Urothelium cell line (cell line): ENCODE data around the gene TNFRSF14.

Experiments
- DNase-seq: peaks from one replicate; pipeline ENCODE4 v3.0.0; 2011; ENCODE audit warnings: low spot score, mixed read lengths
- FAIRE-seq: peaks from 2 replicates; lab custom pipeline; 2011; peaks lifted over from hg19 to GRCh38; lab: Jason Lieb, UNC

Gene TNFRSF14

GRCh38 chr1:2523191-2523890 lies 32.8 kb upstream of the TNFRSF14 start:
- no peak for DNase-seq

GRCh38 chr1:2523891-2524609 lies 32.1 kb upstream of the TNFRSF14 start:
- no peak for FAIRE-seq
- no peak for DNase-seq

More at GRCh38 chr1:2523191-2523890, 32.8 kb upstream of the TNFRSF14 start:
- no peak for FAIRE-seq

DNA sequence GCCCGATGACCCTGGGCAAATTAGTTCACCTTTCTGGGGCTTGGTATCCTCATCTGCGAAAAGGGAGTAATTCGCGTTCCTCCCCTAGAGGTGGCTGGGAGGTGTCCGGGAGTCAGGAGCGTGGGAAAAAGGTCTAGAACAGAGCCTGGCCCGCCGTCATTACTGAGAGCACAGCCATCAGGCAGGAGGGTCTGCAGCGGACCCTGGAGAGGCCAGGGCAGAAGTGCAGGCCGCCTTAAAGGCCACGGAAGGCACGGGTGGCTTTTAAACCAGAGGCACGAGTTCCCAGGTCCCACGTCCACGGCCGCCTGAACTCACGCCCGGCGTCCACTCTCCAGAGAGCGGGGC lies 30.6 kb upstream of the TNFRSF14 start:
- no peak for FAIRE-seq
- DNase-seq, result no peak

- peak; percentile 89 for DNase-seq
- no peak for FAIRE-seq
Observed at GRCh38 chr1:2525920-2526823, 30.0 kb upstream of the TNFRSF14 start, which contains the start of gene PANK4. Gene PANK4 (minus strand): TSS chr1:2526596. CDS start chr1:2526587, 9 bp downstream.

DNA sequence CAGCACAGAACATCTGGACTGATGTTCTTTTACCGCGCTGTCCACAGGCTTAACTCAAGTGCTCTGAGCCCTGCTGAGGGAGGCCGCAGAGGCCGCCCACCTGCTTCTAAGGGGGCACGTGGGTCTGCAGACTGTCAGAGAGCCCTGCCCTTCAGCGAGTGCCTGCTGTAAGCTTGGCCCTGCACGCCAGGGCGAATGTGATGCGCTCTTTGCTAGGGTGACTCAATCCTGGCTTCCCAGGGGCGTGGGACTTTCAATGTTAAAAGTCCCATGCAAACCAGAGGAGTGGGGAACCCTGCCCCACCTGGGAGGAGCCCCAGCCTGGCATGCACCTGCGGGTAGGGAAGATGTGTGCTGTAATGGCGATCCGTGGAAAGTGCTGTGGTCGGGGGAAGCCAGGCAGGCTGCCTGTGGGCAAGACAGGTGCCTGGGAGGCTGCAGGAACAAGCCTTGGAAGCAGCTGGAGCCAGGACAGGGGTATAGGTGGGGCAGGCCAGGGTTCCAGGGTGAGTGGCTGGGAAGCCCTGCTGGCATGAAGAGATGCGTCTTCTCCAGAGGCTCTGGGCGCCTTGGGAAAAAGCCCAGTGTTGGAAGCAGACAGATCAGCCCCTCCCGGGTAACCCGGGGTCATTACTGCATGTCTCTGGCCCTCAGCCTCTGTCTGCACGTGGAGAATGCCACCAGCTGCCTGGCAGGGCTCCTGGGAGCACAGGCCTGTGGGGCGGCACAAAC lies 29.2 kb upstream of the TNFRSF14 start:
- DNase-seq (no peak), FAIRE-seq (no peak)

DNA sequence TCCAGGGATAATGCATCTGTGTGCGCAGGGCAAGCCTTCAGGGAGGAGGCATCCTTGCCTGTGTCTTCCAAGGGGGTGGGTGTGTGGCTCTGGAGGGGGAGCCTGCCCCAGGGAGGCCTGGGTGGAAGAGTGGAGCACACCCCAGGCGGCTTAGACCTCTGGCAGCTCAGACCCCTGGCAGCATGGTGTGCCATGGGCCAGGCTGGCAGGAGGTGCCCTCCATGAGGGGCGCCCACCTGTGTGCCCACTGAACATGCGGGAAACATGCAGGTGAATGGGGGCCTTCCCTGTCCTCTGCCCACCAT lies 28.7 kb upstream of the TNFRSF14 start:
- FAIRE-seq (no peak), DNase-seq (no peak)

DNA sequence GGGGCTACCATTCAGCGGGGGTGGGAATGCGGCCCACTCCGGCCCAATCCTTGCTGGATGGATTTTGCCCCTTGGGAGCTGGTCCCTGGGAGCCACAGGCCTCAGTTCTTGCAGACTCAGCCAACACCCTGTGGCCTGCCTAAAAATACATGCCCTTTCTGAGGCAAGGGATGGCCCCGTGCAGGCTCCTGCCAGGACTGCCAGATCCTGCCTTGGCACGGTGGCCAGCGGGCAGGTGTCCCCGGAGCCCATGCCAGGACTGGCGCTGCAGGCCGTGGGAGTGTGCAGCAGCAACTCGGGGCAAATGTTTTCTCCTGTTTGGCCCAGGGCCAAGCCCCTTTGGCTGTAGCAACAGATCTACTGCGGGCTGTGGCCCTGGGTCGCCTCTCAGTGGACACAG lies 28.2 kb upstream of the TNFRSF14 start:
- FAIRE-seq (no peak), DNase-seq (no peak)

GRCh38 chr1:2528611-2528965 lies 27.6 kb upstream of the TNFRSF14 start:
- DNase-seq, result no peak
- no peak for FAIRE-seq

- DNase-seq (no peak), FAIRE-seq (no peak)
Observed at GRCh38 chr1:2528966-2529783, 27.0 kb upstream of the TNFRSF14 start.

GRCh38 chr1:2529784-2530512 lies 26.2 kb upstream of the TNFRSF14 start, which contains the start of gene HES5:
Gene HES5 (minus strand): TSS chr1:2530263. CDS start chr1:2530164, 99 bp downstream.
- DNase-seq, result no peak
- FAIRE-seq, result no peak

GRCh38 chr1:2530513-2531361 lies 25.4 kb upstream of the TNFRSF14 start:
- FAIRE-seq (no peak), DNase-seq (peak; percentile 21)

GRCh38 chr1:2532485-2533160 lies 23.5 kb upstream of the TNFRSF14 start:
- no peak for FAIRE-seq
- DNase-seq, result no peak

GRCh38 chr1:2533365-2533764 lies 22.8 kb upstream of the TNFRSF14 start:
- no peak for FAIRE-seq
- peak; percentile 25 for DNase-seq

DNA sequence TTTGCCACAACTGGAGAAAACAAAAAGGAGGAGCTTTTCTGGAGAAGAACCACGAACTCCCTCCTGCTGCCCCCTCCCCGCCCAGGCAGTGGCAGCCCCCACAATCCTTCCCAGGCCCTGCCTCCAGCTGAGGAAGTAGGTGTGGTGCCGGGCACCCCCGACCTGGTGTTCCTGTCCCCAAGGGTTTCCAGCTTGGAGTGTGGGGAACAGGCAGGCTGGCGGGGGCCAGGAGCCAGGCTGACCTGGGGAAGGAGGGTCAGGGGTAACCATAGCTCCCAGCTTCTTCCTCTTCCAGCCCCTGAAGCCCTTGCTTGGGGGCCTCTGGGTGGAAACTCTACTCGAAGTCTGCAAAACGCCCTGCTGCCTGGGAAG lies 21.9 kb upstream of the TNFRSF14 start:
- FAIRE-seq (no peak), DNase-seq (no peak)

DNA sequence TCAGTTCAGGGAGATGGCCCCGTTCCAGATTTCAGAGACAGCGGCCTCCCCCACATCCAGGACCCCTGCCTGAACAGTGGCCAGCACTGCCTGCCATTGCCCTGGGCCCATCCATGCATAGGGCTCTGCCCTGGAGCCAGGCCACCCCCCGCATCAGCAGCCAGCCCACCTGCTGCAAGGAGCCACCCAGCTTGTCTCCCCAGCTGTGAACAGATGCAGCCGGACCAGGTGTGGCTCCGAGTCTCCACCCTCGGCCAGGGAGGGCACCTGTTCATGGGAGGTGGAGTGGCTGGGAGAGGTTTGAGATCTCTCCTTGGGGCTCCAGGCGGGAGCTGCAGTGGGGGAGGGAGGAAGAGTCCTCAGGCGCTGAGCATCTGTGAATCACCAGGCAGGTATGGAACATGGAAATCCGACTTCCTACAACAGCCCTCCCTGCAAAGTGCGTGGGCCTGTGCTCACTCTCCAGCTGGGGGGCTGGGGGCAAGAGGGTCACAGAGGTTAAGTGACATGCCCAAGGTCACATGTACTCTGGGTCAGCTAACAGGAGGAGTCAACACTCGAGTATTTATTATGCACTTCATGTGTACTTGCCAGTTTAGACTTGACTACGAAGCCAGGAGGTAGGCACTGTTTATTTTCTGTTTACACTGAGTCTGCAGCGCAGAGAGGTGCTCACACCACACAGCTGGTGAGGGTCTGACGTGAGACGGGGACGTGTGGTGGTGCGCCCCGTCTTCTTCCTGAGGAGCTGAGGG lies 21.3 kb upstream of the TNFRSF14 start:
- DNase-seq, result peak; percentile 70
- no peak for FAIRE-seq

DNA sequence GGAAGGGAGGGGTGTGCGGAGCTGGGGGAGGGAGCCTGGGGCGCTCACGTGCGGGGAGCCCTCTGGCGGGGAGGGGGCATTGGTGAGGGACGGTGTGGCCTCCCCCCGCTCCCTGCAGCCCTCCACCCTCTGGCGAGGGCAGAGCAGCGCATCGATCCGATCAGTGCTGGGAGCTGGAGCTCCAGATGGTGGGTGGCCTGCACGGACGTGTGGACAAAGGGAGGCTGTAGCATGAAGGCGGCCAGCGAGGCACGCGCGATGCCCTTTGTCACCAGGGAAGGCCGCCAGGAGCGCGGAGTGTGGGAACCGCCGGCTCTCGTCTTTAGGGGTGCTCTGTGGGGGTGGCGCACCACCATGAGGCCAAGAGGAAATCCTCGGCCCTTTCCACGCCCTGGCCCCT lies 20.7 kb upstream of the TNFRSF14 start:
- FAIRE-seq (no peak), DNase-seq (no peak)

DNA sequence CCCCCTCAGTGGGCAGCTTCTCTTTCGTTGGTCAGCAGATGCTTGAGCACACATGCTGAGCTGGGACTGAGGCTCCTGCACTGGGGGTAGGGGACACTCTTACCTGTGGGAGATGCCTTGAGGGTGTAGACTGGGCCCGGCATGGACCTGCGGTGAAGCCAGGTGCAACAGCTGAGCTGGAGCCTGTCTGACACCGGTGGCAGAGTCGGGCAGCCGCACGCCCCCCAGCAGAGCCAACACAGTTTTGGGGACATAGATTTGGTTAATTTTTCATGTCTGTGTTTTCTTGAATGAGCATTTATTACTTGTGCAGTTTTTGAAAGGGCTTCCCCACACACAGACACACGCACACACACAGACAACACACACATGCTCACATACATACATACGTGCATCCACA lies 20.2 kb upstream of the TNFRSF14 start:
- no peak for FAIRE-seq
- no peak for DNase-seq
